Endodermal cell (in vitro differentiated cells): Measurements from ENCODE around the gene ITM2B. TPM values are rescaled to one million over a fixed set of nuclear protein-coding genes. Genes with fewer than 3 reads are reported as not detected.
A peak's percentile ranks its signal among the peaks of the same experiment; 100 is the strongest.
"Not testable (repeated sequence)": the region's sequence is repeated elsewhere in the genome, so short reads cannot be mapped to it uniquely, and the experiment has no call there.

ENCODE experiments used
- DNase-seq: peaks from one replicate; pipeline ENCODE4 v3.0.0-alpha.2; 2017
- H3K27ac ChIP-seq: 2 replicates; pipeline ENCODE4 v1.5.1; 2013; ENCODE audit warnings: mild to moderate bottlenecking, low read depth, low read length, moderate library complexity
- H3K27me3 ChIP-seq: 2 replicates; pipeline ENCODE4 v1.6.1; 2013; ENCODE audit warnings: mild to moderate bottlenecking, low read length, moderate library complexity; ENCODE audit not compliant: insufficient read depth, control insufficient read depth, poor library complexity, severe bottlenecking
- H3K36me3 ChIP-seq: 2 replicates; pipeline ENCODE4 v1.7.0; 2013; ENCODE audit warnings: mild to moderate bottlenecking, low read length, moderate library complexity; ENCODE audit not compliant: control insufficient read depth, insufficient read depth
- H3K4me1 ChIP-seq: one replicate; pipeline ENCODE4 v1.7.0; 2013; ENCODE audit warnings: low read length; ENCODE audit not compliant: control insufficient read depth, insufficient read depth
- H3K4me3 ChIP-seq: 2 replicates; pipeline ENCODE4 v1.5.1; 2013; ENCODE audit warnings: mild to moderate bottlenecking, low read length, moderate library complexity
- H3K9ac ChIP-seq: 2 replicates; pipeline ENCODE4 v1.6.1; 2013; ENCODE audit warnings: mild to moderate bottlenecking, low read length, moderate library complexity; ENCODE audit not compliant: poor library complexity, severe bottlenecking; ENCODE audit errors: extremely low read depth
- H3K9me3 ChIP-seq: 2 replicates; pipeline ENCODE4 v1.6.1; 2013; ENCODE audit warnings: mild to moderate bottlenecking, low read length, moderate library complexity; ENCODE audit not compliant: control insufficient read depth
- H3K27ac Mint-ChIP-seq: 2 replicates; pipeline ENCODE4 v1.8.0; 2020; ENCODE audit warnings: mixed read lengths
- H3K27me3 Mint-ChIP-seq: 2 replicates; pipeline ENCODE4 v1.8.0; 2021; ENCODE audit warnings: mild to moderate bottlenecking, mixed read lengths; ENCODE audit not compliant: insufficient read depth
- H3K36me3 Mint-ChIP-seq: 2 replicates; pipeline ENCODE4 v1.8.0; 2020; ENCODE audit warnings: low read depth, mixed read lengths
- H3K4me1 Mint-ChIP-seq: 2 replicates; pipeline ENCODE4 v1.8.0; 2020; ENCODE audit warnings: mixed read lengths
- H3K4me3 Mint-ChIP-seq: 2 replicates; pipeline ENCODE4 v1.8.0; 2020; ENCODE audit warnings: mild to moderate bottlenecking, moderate library complexity, mixed read lengths
- H3K9me3 Mint-ChIP-seq: 2 replicates; pipeline ENCODE4 v1.8.0; 2020; ENCODE audit warnings: mild to moderate bottlenecking, mixed read lengths
- WGBS, 2 experiments: methylation state at CpG; one replicate each; pipeline versions ENCODE4 v1.1.5 to v1.1.7; 2013; ENCODE audit warnings: missing lambda C conversion rate in 2 of 2, mixed read lengths in 1 of 2; ENCODE audit not compliant: insufficient coverage in 1 of 2, insufficient read length in 1 of 2; 5-methylcytosine and 5-hydroxymethylcytosine counted together
- total RNA-seq, 2 donors: library from RNA; stranded (reverse); fragmentation: NEBNext Ultra II Directional in 1 of 2; extraction: Animal tissue kit (Norgen Biotek cat#: 25700) in 1 of 2; gene quantifications; 2 replicates in 1 of 2; 3 replicates in 1 of 2; pipeline ENCODE4 v1.2.1, GENCODE V29; 2021
- TF ChIP-seq, protein P1 (sequence below): fragments of 200-600 bp; sonication (generic); conservative IDR thresholded peaks from 2 replicates; pipeline ENCODE4 v1.5.0; 2021; ENCODE audit warnings: antibody characterized with exemption, mild to moderate bottlenecking

Gene ITM2B
- total RNA-seq, 2 donors from 2014 or later, result 158 to 170 TPM

DNA sequence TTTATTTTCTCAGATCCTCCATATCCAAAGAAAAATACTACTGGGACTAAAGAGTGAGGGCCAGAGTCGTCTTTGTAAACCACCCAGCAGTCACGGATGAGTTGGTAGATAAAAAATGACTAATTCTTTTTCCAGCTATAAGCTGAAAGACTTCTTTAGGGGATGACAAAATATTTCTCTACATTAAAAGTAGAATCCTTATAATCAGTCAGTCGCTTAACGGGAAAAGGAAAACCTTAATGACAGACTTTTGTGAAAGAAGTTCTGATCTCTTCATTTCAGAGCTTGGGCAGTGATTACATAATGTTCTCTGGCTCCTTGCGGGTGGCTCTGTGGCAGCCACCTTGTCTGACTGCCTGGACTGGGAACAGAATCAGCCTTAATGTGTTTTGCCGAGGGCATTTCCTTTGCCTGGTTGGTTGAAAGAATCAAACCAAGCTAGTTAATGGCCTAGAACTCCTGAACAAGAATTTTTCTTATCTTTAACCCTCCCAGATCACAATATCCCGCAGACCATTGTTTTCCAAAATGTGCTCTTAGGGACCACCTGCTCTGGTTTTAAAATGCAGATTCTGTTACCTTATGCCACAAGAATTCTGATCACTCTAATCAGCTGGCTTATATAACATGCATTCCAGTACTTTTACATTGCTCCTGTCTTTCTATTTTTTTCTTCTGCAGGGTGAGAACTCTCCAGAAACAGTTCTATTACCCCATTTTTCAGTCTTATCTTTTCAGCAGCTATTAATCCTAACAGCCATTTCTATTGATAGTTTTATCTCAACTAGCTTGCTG, 2.5 kb downstream of the ITM2B start:
- Histone ChIP-seq H3K4me3 (peak overlapping the region; percentile 99), H3K9ac (peak overlapping the region; percentile 55), H3K9me3 (no peaks in the 10 kb centered on the region), H3K36me3 (peaks cover 12% of the 10 kb centered on the region), H3K27me3 (peaks cover 16% of the 10 kb centered on the region), H3K4me1 (peaks cover 6% of the 10 kb centered on the region), H3K27ac (peak overlapping the region; percentile 4)
- H3K27ac Mint-ChIP-seq, result peak overlapping the region; percentile 90
- DNase-seq, result peak; percentile 68
- 10 to 21% methylated on average over 5 to 7 of the region's 7 CpGs for WGBS, 2 experiments
- TF ChIP-seq, protein P1, sequence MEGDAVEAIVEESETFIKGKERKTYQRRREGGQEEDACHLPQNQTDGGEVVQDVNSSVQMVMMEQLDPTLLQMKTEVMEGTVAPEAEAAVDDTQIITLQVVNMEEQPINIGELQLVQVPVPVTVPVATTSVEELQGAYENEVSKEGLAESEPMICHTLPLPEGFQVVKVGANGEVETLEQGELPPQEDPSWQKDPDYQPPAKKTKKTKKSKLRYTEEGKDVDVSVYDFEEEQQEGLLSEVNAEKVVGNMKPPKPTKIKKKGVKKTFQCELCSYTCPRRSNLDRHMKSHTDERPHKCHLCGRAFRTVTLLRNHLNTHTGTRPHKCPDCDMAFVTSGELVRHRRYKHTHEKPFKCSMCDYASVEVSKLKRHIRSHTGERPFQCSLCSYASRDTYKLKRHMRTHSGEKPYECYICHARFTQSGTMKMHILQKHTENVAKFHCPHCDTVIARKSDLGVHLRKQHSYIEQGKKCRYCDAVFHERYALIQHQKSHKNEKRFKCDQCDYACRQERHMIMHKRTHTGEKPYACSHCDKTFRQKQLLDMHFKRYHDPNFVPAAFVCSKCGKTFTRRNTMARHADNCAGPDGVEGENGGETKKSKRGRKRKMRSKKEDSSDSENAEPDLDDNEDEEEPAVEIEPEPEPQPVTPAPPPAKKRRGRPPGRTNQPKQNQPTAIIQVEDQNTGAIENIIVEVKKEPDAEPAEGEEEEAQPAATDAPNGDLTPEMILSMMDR, result no peak
- H3K9me3 Mint-ChIP-seq, result no peaks in the 10 kb centered on the region
- peaks cover 31% of the 10 kb centered on the region for H3K4me1 Mint-ChIP-seq
- peaks cover 11% of the 10 kb centered on the region for H3K27me3 Mint-ChIP-seq
- H3K4me3 Mint-ChIP-seq, result peak overlapping the region; percentile 94
- H3K36me3 Mint-ChIP-seq, result no peaks in the 10 kb centered on the region

DNA sequence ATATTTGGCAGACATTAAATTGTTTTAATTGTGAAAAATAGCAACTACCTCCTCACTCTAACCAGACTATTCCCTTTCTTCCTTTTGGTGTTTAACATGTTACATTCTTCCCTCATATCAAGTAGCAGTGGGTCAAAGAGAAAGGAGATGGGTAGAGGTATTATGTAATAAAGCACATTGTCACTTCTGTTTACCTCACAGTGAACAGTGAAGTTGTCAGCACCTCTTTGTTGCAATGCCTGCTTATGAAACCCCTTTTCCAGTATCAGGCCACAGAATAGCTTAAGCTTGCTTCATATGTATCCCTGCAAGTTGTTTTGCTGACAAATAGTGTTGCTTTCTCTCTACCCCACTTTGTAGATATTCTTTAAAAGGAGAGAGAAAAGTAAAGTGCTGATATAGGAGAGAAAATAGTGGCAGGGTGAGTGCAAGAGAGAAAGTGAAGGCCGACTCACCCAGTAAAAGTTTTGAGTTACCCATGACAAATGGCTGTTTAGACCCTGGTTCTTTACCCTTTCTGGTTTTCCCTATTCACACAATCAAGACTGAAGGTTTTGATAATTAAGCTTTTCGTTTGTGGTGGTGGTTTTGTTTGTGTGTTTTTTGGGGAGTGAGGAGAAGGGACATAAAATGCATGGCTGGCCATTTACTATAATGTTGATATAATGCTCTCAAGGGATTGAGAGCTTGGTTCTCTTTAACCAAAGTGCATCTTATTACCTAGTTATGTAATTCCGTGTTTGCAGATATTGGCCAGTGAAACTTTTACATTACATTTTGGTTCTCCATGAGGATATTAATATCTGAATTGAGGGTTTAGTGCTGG, 3.7 kb downstream of the ITM2B start:
- H3K4me1 Mint-ChIP-seq, result peaks cover 31% of the 10 kb centered on the region
- peaks cover 12% of the 10 kb centered on the region for H3K36me3 ChIP-seq
- peak overlapping the region; percentile 99 for H3K4me3 ChIP-seq
- WGBS, 2 experiments, result 58 to 66% methylated on average over 2 to 3 of the region's 3 CpGs
- H3K4me1 ChIP-seq, result peaks cover 6% of the 10 kb centered on the region
- H3K9me3 Mint-ChIP-seq, result no peaks in the 10 kb centered on the region
- H3K36me3 Mint-ChIP-seq, result no peaks in the 10 kb centered on the region
- no peaks in the 10 kb centered on the region for H3K9me3 ChIP-seq
- DNase-seq, result no peak
- H3K27me3 ChIP-seq, result peaks cover 8% of the 10 kb centered on the region
- H3K27ac ChIP-seq, result no peak overlapping the region
- H3K27ac Mint-ChIP-seq, result no peak overlapping the region
- H3K9ac ChIP-seq, result no peak overlapping the region
- no peak overlapping the region for H3K4me3 Mint-ChIP-seq
- TF ChIP-seq, protein P1, result no peak
- H3K27me3 Mint-ChIP-seq, result peaks cover 6% of the 10 kb centered on the region

DNA sequence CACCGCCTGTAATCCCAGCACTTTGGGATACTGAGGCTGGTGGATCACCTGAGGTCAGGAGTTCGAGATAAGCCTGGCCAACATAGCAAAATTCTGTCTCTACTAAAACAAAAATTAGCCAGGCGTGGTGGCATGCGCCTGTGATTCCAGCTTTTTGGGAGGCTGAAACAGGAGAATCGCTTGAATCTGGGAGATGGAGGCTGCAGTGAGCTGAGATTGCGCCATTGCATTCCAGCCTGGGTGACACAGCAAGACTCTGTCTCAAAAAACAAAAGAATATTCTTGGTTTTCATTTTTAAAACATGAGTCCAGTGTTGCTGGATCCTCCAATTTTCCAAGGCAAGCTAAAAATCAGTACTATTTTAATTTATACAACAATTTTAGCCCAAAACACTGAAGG, 6.4 kb downstream of the ITM2B start:
- H3K9ac ChIP-seq, H3K4me3 ChIP-seq, DNase-seq, H3K27me3 ChIP-seq, H3K9me3 ChIP-seq, H3K27ac ChIP-seq, H3K9me3 Mint-ChIP-seq, H3K27me3 Mint-ChIP-seq, H3K4me1 ChIP-seq, H3K4me3 Mint-ChIP-seq, H3K27ac Mint-ChIP-seq, H3K36me3 Mint-ChIP-seq: not testable (repeated sequence)
- WGBS, 2 experiments, result 94 to 96% methylated on average over 6 of the region's 6 CpGs
- peaks cover 12% of the 10 kb centered on the region for H3K36me3 ChIP-seq
- peaks cover 26% of the 10 kb centered on the region for H3K4me1 Mint-ChIP-seq
